GM10266 (cell line): Measurements from ENCODE around the gene IGFL2.
"Not testable (repeated sequence)": the region's sequence is repeated elsewhere in the genome, so short reads cannot be mapped to it uniquely, and the experiment has no call there.

Experiments used
- DNase-seq: peaks from one replicate; pipeline ENCODE4 v3.0.0; 2012; ENCODE audit errors: extremely low spot score
- TF ChIP-seq, protein P1 (sequence below): IDR thresholded peaks from 2 replicates; pipeline ENCODE4 v1.5.1; 2012; ENCODE audit warnings: mild to moderate bottlenecking, low read depth; ENCODE audit not compliant: control insufficient read depth, insufficient read depth; ENCODE audit errors: missing control alignments

IGFL2 gene

DNA sequence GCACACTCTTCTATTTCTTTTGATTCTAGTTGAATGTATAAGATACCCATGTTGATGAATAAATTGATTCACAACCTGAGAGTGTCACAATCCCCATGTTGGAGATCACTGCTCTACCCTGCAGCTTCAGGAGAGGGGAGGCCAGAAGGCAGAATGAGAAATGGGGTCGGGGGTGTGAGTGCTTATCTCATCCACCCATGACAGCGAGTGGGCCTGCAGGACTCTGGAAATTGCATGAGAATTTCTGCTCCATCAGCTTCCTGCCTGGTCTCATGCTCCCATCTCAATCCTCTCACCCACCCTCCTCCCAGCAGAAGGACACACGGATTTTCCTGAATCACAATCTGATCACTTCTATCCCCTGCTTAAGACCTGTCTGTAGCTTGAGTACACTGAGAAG is 58.6 kb downstream of the IGFL2 start:
- TF ChIP-seq, protein P1, sequence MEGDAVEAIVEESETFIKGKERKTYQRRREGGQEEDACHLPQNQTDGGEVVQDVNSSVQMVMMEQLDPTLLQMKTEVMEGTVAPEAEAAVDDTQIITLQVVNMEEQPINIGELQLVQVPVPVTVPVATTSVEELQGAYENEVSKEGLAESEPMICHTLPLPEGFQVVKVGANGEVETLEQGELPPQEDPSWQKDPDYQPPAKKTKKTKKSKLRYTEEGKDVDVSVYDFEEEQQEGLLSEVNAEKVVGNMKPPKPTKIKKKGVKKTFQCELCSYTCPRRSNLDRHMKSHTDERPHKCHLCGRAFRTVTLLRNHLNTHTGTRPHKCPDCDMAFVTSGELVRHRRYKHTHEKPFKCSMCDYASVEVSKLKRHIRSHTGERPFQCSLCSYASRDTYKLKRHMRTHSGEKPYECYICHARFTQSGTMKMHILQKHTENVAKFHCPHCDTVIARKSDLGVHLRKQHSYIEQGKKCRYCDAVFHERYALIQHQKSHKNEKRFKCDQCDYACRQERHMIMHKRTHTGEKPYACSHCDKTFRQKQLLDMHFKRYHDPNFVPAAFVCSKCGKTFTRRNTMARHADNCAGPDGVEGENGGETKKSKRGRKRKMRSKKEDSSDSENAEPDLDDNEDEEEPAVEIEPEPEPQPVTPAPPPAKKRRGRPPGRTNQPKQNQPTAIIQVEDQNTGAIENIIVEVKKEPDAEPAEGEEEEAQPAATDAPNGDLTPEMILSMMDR, result no peak
- no peak for DNase-seq

DNA sequence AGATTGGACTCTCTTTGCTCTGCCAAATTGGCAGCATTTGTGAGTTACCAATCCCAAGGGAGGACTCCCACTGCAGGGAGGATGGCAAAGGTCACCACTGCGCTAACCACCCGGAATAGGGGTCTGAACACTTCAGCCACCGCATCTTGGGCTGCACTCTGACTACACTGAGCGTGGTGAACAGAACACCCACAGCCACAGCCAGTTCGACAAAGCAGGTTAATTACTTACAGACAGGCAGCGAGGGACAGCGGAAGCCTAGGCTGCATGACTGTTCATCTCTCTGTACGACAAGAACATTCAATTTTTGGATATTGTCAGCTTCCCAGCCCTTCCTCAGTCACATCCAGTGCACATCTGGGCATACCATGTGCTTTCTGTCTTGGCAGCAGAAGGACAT is 59.8 kb downstream of the IGFL2 start:
- DNase-seq, result not testable (repeated sequence)

DNA sequence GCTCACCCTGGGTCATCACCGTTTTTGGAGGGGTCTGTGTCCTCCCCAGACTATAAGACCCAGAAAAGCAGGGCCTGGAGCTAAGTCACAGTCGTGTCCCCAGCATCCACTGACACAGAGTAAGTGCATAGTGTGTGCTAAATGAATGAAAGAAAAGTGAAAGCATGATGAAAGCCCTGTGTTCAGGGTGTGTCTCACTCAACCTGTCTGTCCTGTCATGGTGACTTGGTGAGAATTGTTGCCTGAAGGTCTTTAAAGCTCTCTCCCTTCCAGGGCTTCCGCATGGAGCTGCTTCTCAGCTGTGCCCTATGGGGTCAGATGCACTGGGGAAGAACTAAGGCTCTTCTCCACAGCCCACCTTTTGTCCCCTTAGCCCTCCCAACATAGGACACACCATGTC is 61.0 kb downstream of the IGFL2 start:
- DNase-seq, result no peak
- TF ChIP-seq, protein P1, result no peak

DNA sequence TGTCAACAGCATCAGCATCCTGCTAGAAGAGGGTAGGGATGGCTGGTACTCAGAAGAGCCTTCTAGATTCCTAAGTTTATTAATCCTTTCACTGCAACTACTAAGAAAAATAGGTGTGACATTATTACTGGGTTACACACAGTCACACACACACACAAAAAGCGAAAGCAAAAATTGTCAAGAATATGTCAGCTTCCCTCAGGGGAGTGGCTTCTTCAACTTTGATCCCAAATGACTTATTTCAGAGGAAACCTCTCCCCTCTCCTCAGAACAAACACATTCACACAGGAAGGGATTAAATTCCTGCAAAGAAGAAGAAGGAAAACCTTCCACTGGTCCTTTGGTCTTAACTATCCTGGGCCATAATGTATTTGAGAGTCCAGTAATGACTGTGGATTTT is 61.4 kb downstream of the IGFL2 start:
- TF ChIP-seq, protein P1, result no peak
- no peak for DNase-seq

DNA sequence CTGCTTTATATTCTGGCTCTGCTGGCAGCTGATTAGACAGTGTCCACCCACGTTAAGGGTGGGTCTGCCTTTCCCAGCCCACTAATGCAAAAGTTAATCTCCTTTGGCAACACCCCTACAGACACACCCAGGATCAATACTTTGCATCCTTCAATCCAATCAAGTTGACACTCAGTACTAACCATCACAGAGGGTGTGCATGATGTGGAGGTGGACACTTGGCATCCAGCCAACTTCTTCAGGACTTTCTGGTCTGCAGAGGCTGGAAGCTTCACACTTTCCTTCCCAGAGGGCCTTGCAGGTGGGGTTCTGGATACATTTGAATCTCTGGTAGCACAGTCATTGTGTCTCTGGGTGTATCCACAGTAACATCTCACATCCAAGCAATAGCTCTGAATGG is 62.6 kb downstream of the IGFL2 start:
- TF ChIP-seq, protein P1, result no peak
- DNase-seq, result no peak
